ENCODE results near the gene WT1. TPM values are rescaled to one million over a fixed set of nuclear protein-coding genes. Genes with fewer than 3 reads are reported as not detected.

WT1 gene
- not detected for total RNA-seq

GRCh38 chr11:32435511-32435941 lies at the start of gene WT1:
WT1 (minus strand) TSS chr11:32435539.

Small RNAs within 50 kb of the gene (small RNA-seq; reads per million reads assigned to genes)
- 0 reads per million in 2 donors for gene RF02204
- 0 reads per million in 2 donors for gene RF02205

Other genes with a start within 250 kb of the WT1 start
- 100 to 1,000 TPM; 252 to 399 TPM for gene EIF3M, start 148.3 kb upstream of the WT1 start, total RNA-seq

Measured in melanocyte of skin (primary cell).